CD14-positive monocyte (primary cell): ENCODE results near the gene ZNF154. TPM values are rescaled to one million over a fixed set of nuclear protein-coding genes. Genes with fewer than 3 reads are reported as not detected.

Source experiments
- DNase-seq, 3 donors: peaks; one replicate each; pipeline ENCODE4 v3.0.0-alpha.2; 2011 to 2022
- H2AFZ ChIP-seq: 2 replicates; pipeline ENCODE4 v1.6.0; 2012; ENCODE audit warnings: mild to moderate bottlenecking, low read depth, low read length, inconsistent platforms; ENCODE audit not compliant: insufficient read depth, poor library complexity, severe bottlenecking
- H3K27ac ChIP-seq, 2 donors: 1 replicate in 1 of 2; 2 replicates in 1 of 2; pipeline ENCODE4 v1.5.1; 2012 to 2013; ENCODE audit warnings: low read length in 2 of 2, control low read depth in 1 of 2, inconsistent platforms in 1 of 2, low read depth in 1 of 2, mild to moderate bottlenecking in 1 of 2
- H3K27me3 ChIP-seq, 2 donors: one replicate each; pipeline versions ENCODE4 v1.6.0 to v1.6.1; 2011 to 2013; ENCODE audit warnings: low read length in 2 of 2; ENCODE audit not compliant: control insufficient read depth in 2 of 2, insufficient read depth in 2 of 2
- H3K36me3 ChIP-seq, 2 donors: replicated peaks in 1 of 2; 1 replicate in 1 of 2; 2 replicates in 1 of 2; pipeline versions ENCODE4 v1.5.1 to v1.6.1; 2012 to 2013; ENCODE audit warnings: low read length in 2 of 2, control low read depth in 1 of 2, inconsistent platforms in 1 of 2, mild to moderate bottlenecking in 1 of 2; ENCODE audit not compliant: insufficient read depth in 2 of 2, control insufficient read depth in 1 of 2
- H3K4me1 ChIP-seq, 2 donors: 1 replicate in 1 of 2; 2 replicates in 1 of 2; pipeline versions ENCODE4 v1.5.1 to v1.6.1; 2012 to 2013; ENCODE audit warnings: low read length in 2 of 2, control low read depth in 1 of 2, inconsistent platforms in 1 of 2, mild to moderate bottlenecking in 1 of 2, moderate library complexity in 1 of 2; ENCODE audit not compliant: insufficient read depth in 2 of 2, control insufficient read depth in 1 of 2
- H3K4me2 ChIP-seq: replicated peaks from 2 replicates; pipeline ENCODE3; 2012; ENCODE audit warnings: low read length, moderate library complexity, mild to moderate bottlenecking; ENCODE audit not compliant: poor library complexity, severe bottlenecking; ENCODE audit errors: extremely low read depth
- H3K4me3 ChIP-seq, 3 experiments: fragments of 200-600 bp in 1 of 3; sonication (generic) in 1 of 3; replicated peaks in 1 of 3; 1 replicate in 2 of 3; 2 replicates in 1 of 3; pipeline ENCODE4 v1.5.1; 2011 to 2013; ENCODE audit warnings: low read length in 3 of 3, mild to moderate bottlenecking in 3 of 3, control low read depth in 2 of 3, low read depth in 2 of 3, inconsistent platforms in 1 of 3, moderate library complexity in 1 of 3
- H3K79me2 ChIP-seq: 2 replicates; pipeline ENCODE4 v1.6.0; 2012; ENCODE audit warnings: mild to moderate bottlenecking, control low read depth, inconsistent platforms, low read length, moderate library complexity; ENCODE audit not compliant: insufficient read depth
- H3K9ac ChIP-seq: 2 replicates; pipeline ENCODE4 v1.6.0; 2017; ENCODE audit warnings: low read length, mild to moderate bottlenecking; ENCODE audit not compliant: insufficient read depth, poor library complexity, severe bottlenecking
- H3K9me3 ChIP-seq, 2 donors: replicated peaks in 1 of 2; 1 replicate in 1 of 2; 2 replicates in 1 of 2; pipeline versions ENCODE4 v1.5.1 to v1.6.1; 2012 to 2013; ENCODE audit warnings: low read length in 2 of 2, control low read depth in 1 of 2; ENCODE audit not compliant: control insufficient read depth in 1 of 2, insufficient read depth in 1 of 2
- H4K20me1 ChIP-seq: 2 replicates; pipeline ENCODE4 v1.6.0; 2012; ENCODE audit warnings: mild to moderate bottlenecking, low read length, control low read depth, moderate library complexity; ENCODE audit not compliant: insufficient read depth
- H3K27ac Mint-ChIP-seq, 7 donors: one replicate each; pipeline ENCODE4 v1.8.0; 2020; ENCODE audit warnings: mild to moderate bottlenecking in 7 of 7, mixed read lengths in 7 of 7, moderate library complexity in 6 of 7, inconsistent platforms in 2 of 7
- H3K27me3 Mint-ChIP-seq, 3 donors: one replicate each; pipeline ENCODE4 v1.8.0; 2021 to 2022; ENCODE audit warnings: low read depth in 3 of 3, mild to moderate bottlenecking in 3 of 3, mixed read lengths in 3 of 3, moderate library complexity in 3 of 3, inconsistent platforms in 1 of 3
- H3K36me3 Mint-ChIP-seq, 2 donors: one replicate each; pipeline ENCODE4 v1.8.0; 2020; ENCODE audit warnings: mixed read lengths in 2 of 2, inconsistent platforms in 1 of 2, mild to moderate bottlenecking in 1 of 2
- H3K4me1 Mint-ChIP-seq: one replicate; pipeline ENCODE4 v1.8.0; 2020; ENCODE audit warnings: mild to moderate bottlenecking, mixed read lengths
- H3K4me3 Mint-ChIP-seq, 2 donors: one replicate each; pipeline ENCODE4 v1.8.0; 2020; ENCODE audit warnings: mild to moderate bottlenecking in 2 of 2, mixed read lengths in 2 of 2, moderate library complexity in 1 of 2
- H3K9me3 Mint-ChIP-seq, 7 donors: one replicate each; pipeline ENCODE4 v1.8.0; 2020 to 2022; ENCODE audit warnings: mixed read lengths in 7 of 7, mild to moderate bottlenecking in 6 of 7, moderate library complexity in 6 of 7, inconsistent platforms in 2 of 7
- CTCF ChIP-seq: fragments of 200-600 bp; IDR thresholded peaks from one replicate; pipeline ENCODE4 v1.8.0; 2022; ENCODE audit warnings: antibody characterized with exemption, mild to moderate bottlenecking
- WGBS: methylation state at CpG from one replicate; pipeline ENCODE4 v1.1.5; 2013; ENCODE audit warnings: missing lambda C conversion rate; ENCODE audit not compliant: insufficient coverage; 5-methylcytosine and 5-hydroxymethylcytosine counted together
- intact Hi-C, 2 donors: fragments of 100-400 bp; cut with micrococcal nuclease; formaldehyde crosslinking; loops; one replicate each; pipeline versions ENCODE4 v1.15.0 to v1.15.1; 2023
- polyA plus RNA-seq, 3 donors: library from polyadenylated mRNA; depleted of rRNA in 1 of 3; unstranded in 2 of 3; stranded (reverse) in 1 of 3; fragments of 300-500 nt in 2 of 3; fragments of >200 nt in 1 of 3; fragmentation: Illumina TruSeq in 2 of 3; gene quantifications; 1 replicate in 2 of 3; 2 replicates in 1 of 3; pipeline ENCODE4 v1.2.3, GENCODE V29; 2012 to 2021

Gene ZNF154
- polyA plus RNA-seq, 3 donors = 0.52 TPM; not detected in 2

DNA sequence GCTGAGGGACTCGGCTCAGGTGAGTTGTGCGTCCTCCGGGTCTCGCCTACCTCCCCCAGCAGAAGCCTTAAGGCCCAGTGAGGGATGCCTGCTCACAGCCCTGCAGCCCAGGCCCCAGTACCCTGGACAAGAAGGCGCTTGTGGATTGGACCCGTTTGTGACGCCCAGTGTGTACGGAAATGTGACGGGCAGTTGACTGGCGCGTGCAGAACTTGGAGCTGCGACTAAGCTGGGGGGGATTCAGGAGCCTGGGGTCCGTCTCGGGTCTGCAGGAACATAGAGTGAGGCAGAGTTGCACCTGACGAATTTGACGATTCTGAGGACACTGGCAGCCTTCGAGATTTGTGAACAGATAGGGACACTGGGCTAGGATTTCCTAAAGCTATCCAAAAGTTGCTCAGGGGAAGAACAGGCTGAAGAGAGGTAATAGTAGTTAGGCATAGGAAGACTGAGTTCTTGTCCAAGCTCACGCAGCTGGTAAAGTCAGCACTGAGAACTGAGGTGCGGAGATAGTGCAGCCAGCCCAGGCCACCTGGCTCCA lies 26.7 kb downstream of the ZNF154 start:
- H3K27me3 ChIP-seq = no peaks in the 10 kb centered on the region
- Mint-ChIP-seq H3K36me3 (peaks cover 46 to 47% of the 10 kb centered on the region in 2 donors), H3K27ac (peak overlapping the region in 6 of 7 donors; percentile 60 to 90 (median 79)), H3K9me3 (peaks cover 55 to 94% (median 84%) of the 10 kb centered on the region in 7 donors), H3K4me3 (peak overlapping the region; percentile 91 to 92), H3K27me3 (peaks cover 2 to 15% (median 4%) of the 10 kb centered on the region in 3 donors), H3K4me1 (peaks cover 19% of the 10 kb centered on the region)
- peaks cover 20 to 43% of the 10 kb centered on the region in 2 donors for H3K36me3 ChIP-seq
- H3K79me2 ChIP-seq = peaks cover 33% of the 10 kb centered on the region
- H3K4me2 ChIP-seq = peak overlapping the region; percentile 88
- H3K9me3 ChIP-seq = peaks cover 72 to 77% of the 10 kb centered on the region in 2 donors
- intact Hi-C loops = loop anchor here in 1 of 2 donors (5.0 kb wide), 2 partner anchors 50 to 100 kb away; partner anchors contain the start of genes ZIK1 and ZNF211
- peak overlapping the region; percentile 74 to 97 (median 79) for H3K4me3 ChIP-seq
- peak overlapping the region; percentile 2 to 87 for H3K27ac ChIP-seq
- no peak for TF ChIP-seq CTCF
- peak overlapping the region; percentile 96 for H2AFZ ChIP-seq
- H3K9ac ChIP-seq = peak overlapping the region; percentile 75
- WGBS = 2% methylated on average over 19 of the region's 19 CpGs
- peaks cover 11 to 16% of the 10 kb centered on the region in 2 donors for H3K4me1 ChIP-seq
- H4K20me1 ChIP-seq = no peaks in the 10 kb centered on the region
- DNase-seq = no peak

DNA sequence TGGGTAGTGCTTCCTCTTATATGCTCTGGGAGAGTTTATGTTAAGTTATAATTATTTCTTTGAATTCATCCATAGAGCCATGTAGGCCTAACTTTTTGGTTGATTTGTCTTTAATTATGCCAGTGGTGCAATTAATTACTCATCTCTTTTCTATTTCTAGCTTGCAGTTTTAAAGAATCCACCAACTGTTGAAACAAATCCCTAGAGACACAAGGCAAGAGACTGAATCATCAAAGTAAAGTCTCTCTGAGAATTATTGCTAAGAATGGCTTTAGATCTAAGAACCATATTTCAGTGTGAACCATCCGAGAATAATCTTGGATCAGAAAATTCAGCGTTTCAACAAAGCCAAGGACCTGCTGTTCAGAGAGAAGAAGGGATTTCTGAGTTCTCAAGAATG lies 33.1 kb downstream of the ZNF154 start:
- Histone ChIP-seq H3K79me2 (no peaks in the 10 kb centered on the region), H3K27me3 (no peaks in the 10 kb centered on the region), H3K4me1 (no peaks in the 10 kb centered on the region), H3K36me3 (no peaks in the 10 kb centered on the region), H3K27ac (no peak overlapping the region), H3K9me3 (peaks cover 37 to 40% of the 10 kb centered on the region in 2 donors), H3K4me2 (no peak overlapping the region), H4K20me1 (no peaks in the 10 kb centered on the region), H3K4me3 (no peak overlapping the region), H2AFZ (no peak overlapping the region), H3K9ac (no peak overlapping the region)
- no peak overlapping the region for H3K27ac Mint-ChIP-seq
- intact Hi-C loops = no loop called here
- no peaks in the 10 kb centered on the region for H3K4me1 Mint-ChIP-seq
- no peak for TF ChIP-seq CTCF
- peaks cover 9 to 60% (median 46%) of the 10 kb centered on the region in 7 donors for H3K9me3 Mint-ChIP-seq
- WGBS = 83% methylated on average over 1 of the region's 2 CpGs
- peaks cover 4 to 16% (median 6%) of the 10 kb centered on the region in 3 donors for H3K27me3 Mint-ChIP-seq
- no peak overlapping the region for H3K4me3 Mint-ChIP-seq
- no peaks in the 10 kb centered on the region for H3K36me3 Mint-ChIP-seq
- no peak for DNase-seq
